Skeletal muscle satellite cell (primary cell): Measurements from ENCODE around the gene AHNAK2. TPM values are rescaled to one million over a fixed set of nuclear protein-coding genes. Genes with fewer than 3 reads are reported as not detected.
"Not testable (repeated sequence)": the region's sequence is repeated elsewhere in the genome, so short reads cannot be mapped to it uniquely, and the experiment has no call there.

Source experiments
- H3K27me3 ChIP-seq: 2 replicates; pipeline ENCODE4 v1.7.0; 2013; ENCODE audit warnings: low read length; ENCODE audit not compliant: control insufficient read depth, insufficient read depth
- H3K36me3 ChIP-seq: 2 replicates; pipeline ENCODE4 v1.7.0; 2013; ENCODE audit warnings: mild to moderate bottlenecking, control low read depth, low read length; ENCODE audit not compliant: insufficient read depth
- H3K4me1 ChIP-seq: 2 replicates; pipeline ENCODE4 v1.7.0; 2013; ENCODE audit warnings: low read length; ENCODE audit not compliant: control insufficient read depth, insufficient read depth
- H3K4me2 ChIP-seq: 2 replicates; pipeline ENCODE4 v1.7.0; 2013; ENCODE audit warnings: mild to moderate bottlenecking, low read length
- H3K4me3 ChIP-seq: 2 replicates; pipeline ENCODE4 v1.7.0; 2013; ENCODE audit warnings: low read length
- H3K9ac ChIP-seq: 2 replicates; pipeline ENCODE4 v1.7.0; 2013; ENCODE audit warnings: mild to moderate bottlenecking, low read depth, low read length, moderate library complexity
- H3K9me3 ChIP-seq: replicated peaks from 2 replicates; pipeline ENCODE4 v1.7.0; 2013; ENCODE audit warnings: mild to moderate bottlenecking, control low read depth, low read length
- total RNA-seq: library from RNA; depleted of rRNA; stranded (reverse); fragments of >200 nt; gene quantifications from 2 replicates; pipeline ENCODE4 v1.2.3, GENCODE V29; 2012; rRNA removed

The AHNAK2 gene
- total RNA-seq = 109 and 127 TPM in 2 replicates

DNA sequence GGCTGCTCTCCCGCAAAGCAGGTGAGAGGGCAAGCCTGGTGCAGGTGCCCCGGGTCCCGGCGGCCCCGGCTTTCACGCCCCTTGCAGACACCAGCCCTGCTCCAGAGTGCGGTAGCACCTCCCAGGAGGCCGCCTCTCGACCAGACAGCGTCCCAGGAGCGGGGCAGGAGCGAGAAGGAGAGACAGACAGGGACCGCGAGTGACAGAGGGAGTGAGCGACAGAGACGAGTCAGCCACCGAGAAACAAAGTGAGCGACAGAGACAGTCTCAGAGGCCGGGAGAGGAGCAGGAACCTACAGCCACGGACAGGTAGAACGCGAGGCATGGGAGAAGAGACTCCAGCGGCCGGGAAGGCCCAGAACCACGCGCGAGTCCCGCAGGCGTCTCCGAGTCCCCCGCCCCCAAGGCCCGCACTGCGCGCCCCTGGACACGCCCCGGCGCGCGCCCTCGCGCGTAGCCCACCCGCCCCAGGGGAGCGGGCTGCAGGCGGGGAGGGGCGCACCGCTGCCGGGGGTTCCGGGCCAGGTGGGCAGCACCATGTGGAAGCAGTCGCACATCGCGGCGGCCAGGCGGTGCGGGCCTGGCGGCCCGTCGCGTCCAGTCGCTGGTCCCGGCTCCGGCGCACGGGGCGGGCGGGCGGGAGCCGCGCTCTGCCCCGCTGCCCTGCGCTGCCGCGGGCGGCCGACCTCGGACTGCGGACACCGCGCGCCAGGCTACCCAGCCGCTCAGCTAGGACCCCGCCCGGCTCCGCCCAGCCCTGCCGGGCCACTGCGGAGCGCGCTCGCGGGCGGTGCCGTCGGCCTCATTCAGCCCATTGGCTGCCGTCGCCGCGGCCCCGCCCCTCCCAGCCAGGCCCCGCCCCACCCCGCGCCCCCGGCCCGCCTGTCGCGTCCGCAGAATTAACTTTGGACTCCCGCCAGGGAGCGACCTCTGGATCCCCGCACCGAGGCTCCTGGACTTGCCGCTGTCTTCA lies at the start of gene AHNAK2:
Gene AHNAK2, minus strand, starts transcription at position 694 of the 973 bp plus-strand sequence. Its CDS starts 137 bp downstream, at position 557.
- Histone ChIP-seq H3K9me3 (no peaks in the 10 kb centered on the region), H3K36me3 (no peaks in the 10 kb centered on the region), H3K4me2 (peak within 1 kb of the TSS; percentile 88), H3K27me3 (no peaks in the 10 kb centered on the region), H3K4me1 (peaks cover 57% of the 10 kb centered on the region), H3K4me3 (peak within 1 kb of the TSS; percentile 74), H3K9ac (peak within 1 kb of the TSS; percentile 55)

DNA sequence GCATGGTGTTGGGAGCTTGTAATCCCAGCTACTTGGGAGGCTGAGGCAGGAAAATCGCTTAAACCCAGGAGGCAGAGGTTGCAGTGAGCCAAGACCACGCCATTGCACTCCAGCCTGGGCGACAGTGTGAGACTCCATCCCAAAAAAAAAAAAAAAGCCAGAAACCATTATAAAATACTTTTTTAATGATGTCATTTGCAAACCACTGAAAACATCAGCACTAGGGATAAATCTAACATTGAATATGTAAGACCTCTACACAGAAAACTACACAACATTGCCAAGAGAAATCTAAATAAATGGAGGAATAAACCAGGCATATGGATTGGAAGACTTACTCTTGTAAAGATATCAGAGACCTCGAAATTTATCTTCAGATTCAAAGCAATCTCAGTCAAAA lies 49.5 kb upstream of the AHNAK2 start:
- H3K4me3 ChIP-seq, H3K27me3 ChIP-seq, H3K36me3 ChIP-seq, H3K9me3 ChIP-seq: not testable (repeated sequence)
- Histone ChIP-seq H3K4me2 (peak overlapping the region; percentile 9), H3K4me1 (peaks cover 59% of the 10 kb centered on the region), H3K9ac (peak overlapping the region; percentile 23)

DNA sequence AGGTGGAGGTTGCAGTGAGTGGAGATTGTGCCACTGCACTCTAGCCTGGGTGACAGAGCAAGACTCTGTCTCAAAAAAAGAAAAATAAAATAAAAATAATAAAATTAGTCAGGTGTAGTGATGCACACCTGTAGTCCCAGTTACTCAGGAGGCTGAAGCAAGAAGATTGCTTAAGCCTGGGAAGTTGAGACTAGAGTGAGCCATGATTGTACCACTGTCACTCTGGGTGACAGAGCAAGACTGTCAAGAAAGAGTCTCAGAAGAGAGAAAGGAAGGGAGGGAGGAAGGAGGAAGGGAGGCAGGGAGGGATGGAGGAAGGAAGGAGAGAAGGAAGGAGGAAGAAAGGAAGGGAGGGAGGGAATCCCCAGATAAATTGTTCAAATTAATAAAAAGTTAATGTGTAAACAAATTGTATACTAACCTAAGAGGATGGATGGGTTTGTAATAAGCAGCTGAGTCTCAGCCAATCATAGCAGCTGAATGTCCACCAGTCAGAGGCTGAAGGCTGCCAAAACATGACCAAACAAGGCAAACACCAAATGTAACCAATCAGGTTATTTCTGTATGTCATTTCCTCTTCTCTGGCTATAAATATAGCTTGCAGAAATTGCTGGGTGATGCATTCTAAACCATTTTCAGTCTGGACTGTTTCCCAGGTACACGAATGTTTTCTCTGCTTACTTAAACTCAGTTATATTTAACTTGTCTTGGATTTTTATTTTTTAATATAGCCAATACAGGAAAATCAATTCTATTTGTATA lies 48.8 kb upstream of the AHNAK2 start:
- Histone ChIP-seq H3K4me2 (no peak overlapping the region), H3K4me3 (no peak overlapping the region), H3K36me3 (no peaks in the 10 kb centered on the region), H3K27me3 (no peaks in the 10 kb centered on the region), H3K4me1 (peaks cover 65% of the 10 kb centered on the region), H3K9ac (no peak overlapping the region), H3K9me3 (no peaks in the 10 kb centered on the region)

DNA sequence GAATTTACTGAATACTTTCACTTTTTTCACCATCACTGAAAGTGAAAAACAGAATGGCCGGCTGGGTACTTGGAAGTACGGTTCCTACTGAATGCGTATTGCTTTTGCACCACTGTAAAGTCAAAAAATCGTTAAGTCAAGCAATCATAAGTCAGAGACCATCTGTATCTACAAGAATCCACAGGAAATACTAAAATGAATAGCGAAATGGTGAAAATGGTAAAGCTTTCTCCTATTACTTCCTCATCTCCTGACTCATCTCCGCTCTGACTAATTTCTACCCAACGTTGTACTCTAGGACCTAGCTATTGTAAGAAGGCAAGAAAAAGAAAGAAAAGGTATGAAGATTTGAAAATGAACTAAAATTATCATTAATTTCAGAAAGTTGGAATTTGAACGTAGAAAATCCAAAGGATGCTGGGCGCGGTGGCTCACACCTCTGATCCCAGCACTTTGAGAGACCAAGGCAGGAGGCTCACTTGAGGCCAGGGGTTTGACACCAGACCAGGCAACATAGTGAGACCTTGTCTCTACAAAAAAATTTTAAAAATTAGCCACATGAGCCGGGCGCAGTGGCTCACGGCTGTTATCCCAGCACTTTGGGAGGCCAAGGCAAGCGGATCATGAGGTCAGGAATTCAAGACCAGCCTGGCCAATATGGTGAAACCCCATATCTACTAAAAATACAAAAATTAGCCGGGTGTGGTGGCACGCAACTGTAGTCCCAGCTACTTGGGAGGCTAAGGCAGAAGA lies 48.0 kb upstream of the AHNAK2 start:
- Histone ChIP-seq H3K4me1 (peaks cover 69% of the 10 kb centered on the region), H3K36me3 (no peaks in the 10 kb centered on the region), H3K27me3 (no peaks in the 10 kb centered on the region), H3K4me3 (no peak overlapping the region), H3K9me3 (no peaks in the 10 kb centered on the region), H3K4me2 (no peak overlapping the region), H3K9ac (peak overlapping the region; percentile 33)

DNA sequence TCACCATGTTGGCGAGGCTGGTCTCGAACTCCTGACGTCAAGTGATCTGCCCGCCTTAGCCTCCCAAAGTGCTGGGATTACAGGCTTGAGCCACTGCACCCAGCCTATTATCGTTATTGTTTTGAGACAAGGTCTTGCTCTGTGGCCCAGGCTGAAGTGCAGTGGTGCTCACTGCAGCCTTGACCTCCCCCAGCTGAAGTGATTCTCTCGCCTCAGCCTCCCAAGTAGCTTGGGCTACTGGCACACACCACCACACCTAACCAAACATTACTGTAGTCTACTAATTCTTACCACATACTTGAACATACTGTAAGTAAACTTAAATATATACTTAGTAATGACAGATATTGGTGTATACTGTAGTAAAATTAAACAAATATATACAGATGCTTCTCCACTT lies 47.3 kb upstream of the AHNAK2 start:
- Histone ChIP-seq H3K4me3 (no peak overlapping the region), H3K36me3 (no peaks in the 10 kb centered on the region), H3K9me3 (no peaks in the 10 kb centered on the region), H3K9ac (peak overlapping the region; percentile 29), H3K4me2 (no peak overlapping the region), H3K4me1 (peaks cover 69% of the 10 kb centered on the region), H3K27me3 (no peaks in the 10 kb centered on the region)

DNA sequence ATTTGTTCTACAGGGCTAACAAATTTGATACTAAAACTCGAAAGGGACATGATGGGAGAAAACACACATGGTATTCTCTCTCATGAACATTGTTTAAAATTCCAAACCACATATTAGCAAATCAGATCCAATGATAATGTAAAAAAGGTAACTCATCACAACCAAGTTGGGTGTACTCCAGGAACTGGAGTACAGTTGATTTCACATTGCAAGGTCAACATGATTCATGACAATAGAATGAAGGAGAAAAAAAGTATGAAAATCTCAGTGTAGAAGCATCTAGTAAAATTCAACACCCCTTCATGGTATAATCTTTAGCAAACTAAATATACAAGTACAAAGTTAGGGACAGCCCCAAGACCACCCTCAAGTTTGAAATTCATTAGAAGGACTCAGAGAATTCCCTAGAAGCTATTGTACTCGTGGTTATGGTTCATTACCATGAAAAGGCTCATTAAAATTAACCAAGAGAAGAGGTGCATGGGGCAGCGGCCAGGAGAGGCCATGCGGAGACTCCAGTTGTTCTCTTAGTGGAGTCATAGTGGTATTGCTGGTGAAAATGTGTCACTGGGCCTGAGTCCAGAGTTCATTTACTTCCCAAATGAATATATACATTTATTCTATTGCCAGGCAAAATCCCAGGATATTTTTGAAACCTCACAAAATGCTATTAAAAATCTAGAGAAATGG lies 45.8 kb upstream of the AHNAK2 start:
- Histone ChIP-seq H3K9me3 (no peaks in the 10 kb centered on the region), H3K4me2 (peak overlapping the region; percentile 99), H3K4me3 (peak overlapping the region; percentile 53), H3K4me1 (peaks cover 79% of the 10 kb centered on the region), H3K27me3 (no peaks in the 10 kb centered on the region), H3K36me3 (no peaks in the 10 kb centered on the region), H3K9ac (peak overlapping the region; percentile 82)

DNA sequence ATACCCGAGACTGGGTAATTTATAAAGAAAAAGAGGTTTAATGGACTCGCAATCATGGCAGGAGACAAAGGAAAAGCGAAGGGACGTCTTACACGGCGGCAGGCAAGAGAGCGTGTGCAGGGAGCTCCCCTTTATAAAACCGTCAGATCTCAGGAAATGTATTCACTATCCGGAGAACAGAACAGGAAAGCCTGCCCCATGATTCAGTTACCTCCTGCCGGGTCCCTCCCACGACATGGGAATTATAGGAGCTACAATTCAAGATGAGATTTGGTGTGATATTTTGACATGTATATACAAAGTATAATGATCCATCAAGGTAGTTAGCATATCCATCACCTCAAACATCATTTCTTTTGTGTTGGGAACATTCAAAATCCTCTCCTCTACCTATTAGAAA lies 45.0 kb upstream of the AHNAK2 start:
- H3K27me3 ChIP-seq = no peaks in the 10 kb centered on the region
- H3K36me3 ChIP-seq = no peaks in the 10 kb centered on the region
- peak overlapping the region; percentile 82 for H3K9ac ChIP-seq
- peaks cover 78% of the 10 kb centered on the region for H3K4me1 ChIP-seq
- no peaks in the 10 kb centered on the region for H3K9me3 ChIP-seq
- peak overlapping the region; percentile 99 for H3K4me2 ChIP-seq
- H3K4me3 ChIP-seq = peak overlapping the region; percentile 9

DNA sequence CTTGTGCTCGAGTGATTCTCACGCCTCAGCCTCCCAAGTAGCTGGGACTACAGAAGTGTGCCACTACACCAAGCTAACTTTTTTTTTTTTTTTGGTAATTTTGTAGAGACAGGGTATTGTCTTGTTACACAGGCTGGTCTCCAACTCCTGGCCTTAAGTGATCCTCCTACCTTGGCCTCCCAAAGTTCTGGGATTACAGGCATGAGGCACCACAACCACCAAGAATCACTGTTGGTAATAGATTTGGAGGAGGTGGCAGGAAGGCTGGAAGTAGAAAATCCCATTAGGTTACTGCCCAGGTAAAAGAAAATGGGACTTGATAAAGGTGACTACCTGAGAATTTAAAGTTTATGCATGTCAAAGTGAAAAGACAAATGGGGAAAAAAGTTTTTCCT lies 44.1 kb upstream of the AHNAK2 start:
- H3K9me3 ChIP-seq = no peaks in the 10 kb centered on the region
- H3K4me2 ChIP-seq = peak overlapping the region; percentile 99
- H3K27me3 ChIP-seq = no peaks in the 10 kb centered on the region
- H3K4me3 ChIP-seq = peak overlapping the region; percentile 78
- H3K9ac ChIP-seq = peak overlapping the region; percentile 93
- no peaks in the 10 kb centered on the region for H3K36me3 ChIP-seq
- H3K4me1 ChIP-seq = peaks cover 74% of the 10 kb centered on the region

DNA sequence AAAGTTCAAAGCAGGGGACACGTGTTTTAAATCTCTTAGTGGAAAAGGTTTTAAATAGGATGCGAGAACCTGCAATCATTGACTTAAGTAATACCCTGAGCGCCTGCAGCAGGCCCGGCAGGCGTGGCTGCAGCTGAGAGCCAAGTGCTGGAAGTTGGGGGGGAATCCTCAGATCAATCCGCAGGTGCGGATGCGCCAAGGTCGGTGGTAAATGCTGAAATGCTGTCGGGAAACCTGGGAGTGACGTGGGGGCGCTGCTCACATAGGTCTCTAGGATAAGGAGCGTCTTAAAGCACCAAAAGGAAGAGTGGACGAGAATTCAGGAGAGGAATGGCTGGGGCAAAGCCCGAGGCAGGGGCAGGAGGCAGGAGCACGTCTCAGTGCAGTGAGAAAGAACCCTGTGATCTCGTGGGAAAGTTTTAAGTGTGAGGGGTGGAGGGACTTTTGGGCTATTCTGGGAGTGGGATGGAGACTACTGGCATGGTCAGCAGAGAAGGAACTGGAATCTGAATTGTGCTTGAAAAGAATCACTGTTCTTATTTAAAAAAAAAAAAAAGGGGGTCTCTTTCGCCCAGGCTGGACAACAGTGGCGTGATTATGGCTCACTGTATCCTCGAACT lies 43.6 kb upstream of the AHNAK2 start:
- peaks cover 72% of the 10 kb centered on the region for H3K4me1 ChIP-seq
- H3K4me2 ChIP-seq = peak overlapping the region; percentile 99
- H3K27me3 ChIP-seq = no peaks in the 10 kb centered on the region
- H3K4me3 ChIP-seq = peak overlapping the region; percentile 78
- peak overlapping the region; percentile 93 for H3K9ac ChIP-seq
- H3K9me3 ChIP-seq = no peaks in the 10 kb centered on the region
- peaks cover 1% of the 10 kb centered on the region for H3K36me3 ChIP-seq

DNA sequence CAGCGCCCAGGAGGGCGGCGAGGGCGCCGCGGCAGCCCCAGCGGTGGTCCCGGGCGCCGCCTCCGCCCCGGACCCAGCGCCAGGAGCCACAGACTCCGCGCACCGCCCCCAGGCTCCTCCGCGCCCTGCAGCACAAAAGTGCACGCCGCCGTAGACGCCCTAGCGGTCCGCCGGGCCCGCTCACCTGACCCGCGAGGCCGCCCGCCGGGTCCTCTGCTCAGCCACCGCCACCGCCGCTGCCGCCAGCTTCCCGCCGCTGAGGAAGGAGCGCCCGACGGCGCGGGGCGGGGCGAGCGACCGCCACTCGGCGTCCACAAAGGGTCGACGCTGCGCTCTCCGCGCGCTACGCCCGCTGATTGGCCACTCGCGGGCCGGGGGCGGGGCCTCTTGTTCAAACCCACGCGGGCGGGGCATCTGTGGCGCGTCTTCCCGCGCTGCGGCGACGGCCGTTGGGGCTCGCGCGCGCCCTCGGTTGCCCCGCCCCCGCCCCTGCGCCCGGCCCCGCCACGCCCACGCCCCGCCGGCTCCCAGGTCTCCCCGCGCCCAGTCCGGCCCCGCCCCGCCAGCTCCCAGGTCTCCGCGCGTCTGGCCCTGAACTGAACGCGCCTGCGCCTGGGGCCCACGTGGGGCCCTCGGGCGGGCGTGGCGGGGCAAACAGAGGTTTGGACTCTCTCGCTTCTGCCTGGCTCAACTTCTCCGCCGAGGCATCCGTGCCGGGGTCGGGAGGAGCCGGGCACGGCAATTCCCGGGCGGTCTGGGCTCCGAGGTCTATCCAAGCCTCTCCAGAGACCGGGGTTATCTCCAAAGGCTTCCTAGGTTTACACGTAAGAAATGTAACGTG lies 42.9 kb upstream of the AHNAK2 start, which contains the start of gene CDCA4:
Gene CDCA4, minus strand, starts transcription at position 269 of the 841 bp plus-strand sequence. CDS start 9,154 bp downstream, outside the sequence.
- Histone ChIP-seq H3K9me3 (no peaks in the 10 kb centered on the region), H3K36me3 (peaks cover 5% of the 10 kb centered on the region), H3K4me3 (peak within 1 kb of the TSS; percentile 86), H3K27me3 (no peaks in the 10 kb centered on the region), H3K4me1 (peaks cover 74% of the 10 kb centered on the region), H3K9ac (peak within 1 kb of the TSS; percentile 95), H3K4me2 (peak within 1 kb of the TSS; percentile 99)
